HG03469 (cell line): ENCODE measurements around the gene APOBEC3F.
A peak's percentile ranks its signal among the peaks of the same experiment; 100 is the strongest.
"Not testable (repeated sequence)": the region's sequence is repeated elsewhere in the genome, so short reads cannot be mapped to it uniquely, and the experiment has no call there.

ENCODE experiments used
- ATAC-seq: cut with Tn5 transposase; IDR thresholded peaks from one replicate; pipeline ENCODE4 v1.9.1; 2021; ENCODE audit warnings: mild to moderate bottlenecking, moderate library complexity, moderate number of reproducible peaks; ENCODE audit not compliant: unreplicated experiment

Gene APOBEC3F

GRCh38 chr22:39026509-39027150 is 14.0 kb upstream of the APOBEC3F start:
- no peak for ATAC-seq

- ATAC-seq, result no peak
These were observed 12.9 kb upstream of the APOBEC3F start for GRCh38 chr22:39027717-39028116.

- ATAC-seq, result no peak
These were observed 12.4 kb upstream of the APOBEC3F start for GRCh38 chr22:39028281-39028680.

- ATAC-seq, result no peak
These were observed 11.4 kb upstream of the APOBEC3F start for GRCh38 chr22:39029227-39029626.

GRCh38 chr22:39030705-39031104 is 10.0 kb upstream of the APOBEC3F start:
- no peak for ATAC-seq

GRCh38 chr22:39031434-39032295 is 9.0 kb upstream of the APOBEC3F start:
- ATAC-seq, result not testable (repeated sequence)

- ATAC-seq, result not testable (repeated sequence)
These were observed 3.6 kb upstream of the APOBEC3F start for GRCh38 chr22:39037071-39037470.

- no peak for ATAC-seq
These were observed 1.1 kb upstream of the APOBEC3F start for GRCh38 chr22:39039306-39040126.

GRCh38 chr22:39040155-39040537 is 518 bp upstream of the APOBEC3F start:
- ATAC-seq, result peak; percentile 11

- no peak for ATAC-seq
These were observed 1.2 kb downstream of the APOBEC3F start for GRCh38 chr22:39041908-39042307.

GRCh38 chr22:39043063-39043462 is 2.4 kb downstream of the APOBEC3F start:
- ATAC-seq, result not testable (repeated sequence)

- not testable (repeated sequence) for ATAC-seq
These were observed 4.5 kb downstream of the APOBEC3F start for GRCh38 chr22:39045136-39045535.

- ATAC-seq, result not testable (repeated sequence)
These were observed 8.8 kb downstream of the APOBEC3F start for GRCh38 chr22:39049486-39049885.

GRCh38 chr22:39051844-39052495 is 11.3 kb downstream of the APOBEC3F start:
- not testable (repeated sequence) for ATAC-seq

- no peak for ATAC-seq
These were observed 15.0 kb downstream of the APOBEC3F start for GRCh38 chr22:39055658-39056057.

- ATAC-seq, result not testable (repeated sequence)
These were observed 20.6 kb downstream of the APOBEC3F start for GRCh38 chr22:39061290-39061689.

GRCh38 chr22:39061951-39062350 is 21.3 kb downstream of the APOBEC3F start:
- not testable (repeated sequence) for ATAC-seq

GRCh38 chr22:39063904-39064303 is 23.2 kb downstream of the APOBEC3F start:
- ATAC-seq, result not testable (repeated sequence)

- ATAC-seq, result not testable (repeated sequence)
These were observed 26.0 kb downstream of the APOBEC3F start for GRCh38 chr22:39066442-39067276.
